Nephron progenitor cell (in vitro differentiated cells): ENCODE results near the gene NT5DC3.
"Not testable (repeated sequence)": the region's sequence is repeated elsewhere in the genome, so short reads cannot be mapped to it uniquely, and the experiment has no call there.

ENCODE experiments used
- DNase-seq: peaks from one replicate; pipeline ENCODE4 v3.0.0; 2021
- H3K27ac Mint-ChIP-seq: 2 replicates; pipeline ENCODE4 v1.8.0; 2021; ENCODE audit warnings: mild to moderate bottlenecking, moderate library complexity, mixed read lengths
- H3K27me3 Mint-ChIP-seq: 2 replicates; pipeline ENCODE4 v1.8.0; 2021; ENCODE audit warnings: mild to moderate bottlenecking, low read depth, mixed read lengths; ENCODE audit not compliant: poor library complexity
- H3K36me3 Mint-ChIP-seq: 2 replicates; pipeline ENCODE4 v1.8.0; 2021; ENCODE audit warnings: low read depth, mixed read lengths
- H3K4me1 Mint-ChIP-seq: 2 replicates; pipeline ENCODE4 v1.8.0; 2021; ENCODE audit warnings: mixed read lengths
- H3K4me3 Mint-ChIP-seq: 2 replicates; pipeline ENCODE4 v1.8.0; 2021; ENCODE audit warnings: mild to moderate bottlenecking, moderate library complexity, mixed read lengths
- H3K9me3 Mint-ChIP-seq: 2 replicates; pipeline ENCODE4 v1.8.0; 2021; ENCODE audit warnings: mild to moderate bottlenecking, moderate library complexity, mixed read lengths
- TF ChIP-seq, protein P1 (sequence below): fragments of 200-600 bp; sonication (generic); IDR thresholded peaks from 2 replicates; pipeline ENCODE4 v1.5.0; 2021; ENCODE audit warnings: antibody characterized with exemption

NT5DC3 gene

DNA sequence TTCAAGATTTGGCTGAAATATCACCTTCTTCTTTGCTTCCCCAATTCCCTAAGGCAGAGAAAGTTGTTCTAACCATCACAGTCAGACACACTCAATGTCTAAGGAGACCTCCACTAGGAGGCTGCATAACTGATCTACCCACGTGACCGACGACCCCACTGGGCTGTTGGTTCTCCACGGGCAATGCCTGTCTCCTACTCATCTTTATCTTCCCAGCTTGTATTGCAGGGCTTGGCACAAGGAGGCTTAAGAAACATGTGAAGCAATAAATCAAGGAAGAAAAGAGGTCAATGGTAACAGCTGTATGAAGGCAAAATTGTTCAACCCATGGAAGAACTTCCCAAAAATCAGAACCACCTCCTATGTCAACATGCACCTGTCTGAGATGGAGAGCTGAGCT, 27.1 kb downstream of the NT5DC3 start:
- H3K4me3 Mint-ChIP-seq, result no peak overlapping the region
- H3K36me3 Mint-ChIP-seq, result peaks cover 43% of the 10 kb centered on the region
- TF ChIP-seq, protein P1, sequence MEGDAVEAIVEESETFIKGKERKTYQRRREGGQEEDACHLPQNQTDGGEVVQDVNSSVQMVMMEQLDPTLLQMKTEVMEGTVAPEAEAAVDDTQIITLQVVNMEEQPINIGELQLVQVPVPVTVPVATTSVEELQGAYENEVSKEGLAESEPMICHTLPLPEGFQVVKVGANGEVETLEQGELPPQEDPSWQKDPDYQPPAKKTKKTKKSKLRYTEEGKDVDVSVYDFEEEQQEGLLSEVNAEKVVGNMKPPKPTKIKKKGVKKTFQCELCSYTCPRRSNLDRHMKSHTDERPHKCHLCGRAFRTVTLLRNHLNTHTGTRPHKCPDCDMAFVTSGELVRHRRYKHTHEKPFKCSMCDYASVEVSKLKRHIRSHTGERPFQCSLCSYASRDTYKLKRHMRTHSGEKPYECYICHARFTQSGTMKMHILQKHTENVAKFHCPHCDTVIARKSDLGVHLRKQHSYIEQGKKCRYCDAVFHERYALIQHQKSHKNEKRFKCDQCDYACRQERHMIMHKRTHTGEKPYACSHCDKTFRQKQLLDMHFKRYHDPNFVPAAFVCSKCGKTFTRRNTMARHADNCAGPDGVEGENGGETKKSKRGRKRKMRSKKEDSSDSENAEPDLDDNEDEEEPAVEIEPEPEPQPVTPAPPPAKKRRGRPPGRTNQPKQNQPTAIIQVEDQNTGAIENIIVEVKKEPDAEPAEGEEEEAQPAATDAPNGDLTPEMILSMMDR, result no peak
- H3K4me1 Mint-ChIP-seq, result peaks cover 11% of the 10 kb centered on the region
- H3K9me3 Mint-ChIP-seq, result no peaks in the 10 kb centered on the region
- H3K27ac Mint-ChIP-seq, result no peak overlapping the region
- H3K27me3 Mint-ChIP-seq, result peaks cover 6% of the 10 kb centered on the region
- no peak for DNase-seq

DNA sequence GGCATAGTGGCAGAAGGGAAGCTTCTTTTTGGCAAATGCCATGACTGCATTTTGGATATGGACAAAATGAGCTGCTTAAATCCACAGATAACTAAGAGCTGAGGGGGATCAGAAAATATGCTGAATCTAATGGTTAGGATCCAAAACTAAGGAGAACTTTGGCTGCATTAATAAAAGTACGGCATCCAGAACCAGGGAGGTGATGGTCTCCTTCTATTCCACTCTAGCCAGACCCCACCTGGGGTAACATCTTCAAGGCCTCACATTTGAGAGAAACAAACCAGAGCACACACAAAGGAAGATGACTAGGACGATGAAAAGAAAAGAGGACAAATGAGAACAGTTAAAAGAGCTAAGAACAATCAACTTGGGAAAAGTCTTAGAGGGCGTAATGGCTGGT, 27.6 kb downstream of the NT5DC3 start:
- Mint-ChIP-seq H3K4me1 (peaks cover 11% of the 10 kb centered on the region), H3K4me3 (no peak overlapping the region), H3K27ac (no peak overlapping the region), H3K9me3 (no peaks in the 10 kb centered on the region), H3K27me3 (peaks cover 6% of the 10 kb centered on the region), H3K36me3 (peaks cover 43% of the 10 kb centered on the region)
- TF ChIP-seq, protein P1, result no peak
- no peak for DNase-seq

DNA sequence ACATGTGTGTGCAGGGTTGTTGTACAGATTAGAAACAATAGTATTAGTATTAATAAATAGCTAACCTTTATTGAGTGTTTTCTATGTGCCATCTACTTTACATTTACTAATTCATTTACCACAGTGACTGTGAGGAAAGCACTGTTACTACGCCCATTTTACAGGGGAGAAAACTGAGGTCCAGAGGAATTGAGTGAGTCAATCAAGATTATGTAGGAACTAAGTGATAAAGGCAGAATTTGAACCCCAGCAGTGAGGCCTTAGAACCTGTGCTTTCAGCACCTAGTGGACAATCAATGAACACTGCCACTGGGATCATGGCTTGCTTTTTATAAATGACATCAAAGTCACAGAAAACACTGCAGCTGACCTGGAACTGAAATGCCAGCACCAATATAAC, 28.2 kb downstream of the NT5DC3 start:
- H3K9me3 Mint-ChIP-seq, result no peaks in the 10 kb centered on the region
- DNase-seq, result no peak
- no peak overlapping the region for H3K27ac Mint-ChIP-seq
- TF ChIP-seq, protein P1, result no peak
- peaks cover 6% of the 10 kb centered on the region for H3K27me3 Mint-ChIP-seq
- H3K36me3 Mint-ChIP-seq, result peaks cover 43% of the 10 kb centered on the region
- peaks cover 11% of the 10 kb centered on the region for H3K4me1 Mint-ChIP-seq
- no peak overlapping the region for H3K4me3 Mint-ChIP-seq

DNA sequence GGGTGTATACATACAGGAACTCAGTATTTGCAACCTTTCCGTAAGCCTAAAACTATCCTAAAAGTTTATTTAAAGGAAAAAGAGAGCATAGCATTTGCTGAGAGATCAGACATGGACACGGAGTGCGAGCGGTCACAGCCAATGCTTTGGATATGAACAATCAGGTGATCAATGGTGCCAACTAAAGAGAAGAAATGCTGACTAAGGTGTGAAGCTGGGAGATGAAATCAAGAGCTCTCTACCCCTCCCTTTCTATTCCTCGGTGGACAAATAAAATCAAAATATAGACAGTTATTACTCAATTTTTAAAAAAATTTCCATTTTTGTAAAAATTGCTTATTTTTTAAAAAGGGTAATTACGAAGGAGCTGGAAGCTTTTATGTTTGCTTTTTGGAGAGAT, 29.2 kb downstream of the NT5DC3 start:
- Mint-ChIP-seq H3K27ac (no peak overlapping the region), H3K4me3 (no peak overlapping the region)

DNA sequence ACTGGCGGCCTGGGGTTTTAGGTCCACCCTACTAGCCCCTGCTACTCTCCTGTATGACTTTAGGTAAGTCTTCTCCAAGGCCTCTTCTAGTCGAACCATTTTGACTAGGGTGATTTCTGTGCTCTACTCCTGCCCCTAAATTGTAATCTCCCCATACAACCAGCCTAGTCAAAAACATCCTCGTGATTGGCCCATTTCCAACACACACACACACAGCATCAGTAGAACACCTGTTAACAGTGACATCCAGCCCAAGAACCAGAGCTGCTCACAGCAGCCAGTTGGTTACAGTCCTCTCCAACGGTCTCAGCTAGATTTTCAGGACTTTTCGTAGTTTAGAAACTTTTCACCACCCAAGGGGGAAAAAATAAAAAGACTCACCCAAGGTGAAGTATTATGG, 30.9 kb downstream of the NT5DC3 start:
- H3K9me3 Mint-ChIP-seq, result no peaks in the 10 kb centered on the region
- H3K27ac Mint-ChIP-seq, result no peak overlapping the region
- TF ChIP-seq, protein P1, result no peak
- peaks cover 50% of the 10 kb centered on the region for H3K36me3 Mint-ChIP-seq
- H3K4me1 Mint-ChIP-seq, result peaks cover 24% of the 10 kb centered on the region
- peaks cover 6% of the 10 kb centered on the region for H3K27me3 Mint-ChIP-seq
- H3K4me3 Mint-ChIP-seq, result no peak overlapping the region
- DNase-seq, result no peak

More for the DNA sequence above, 29.2 kb downstream of the NT5DC3 start:
- DNase-seq, result no peak
- Mint-ChIP-seq H3K4me1 (peaks cover 16% of the 10 kb centered on the region), H3K27me3 (peaks cover 6% of the 10 kb centered on the region), H3K9me3 (no peaks in the 10 kb centered on the region), H3K36me3 (peaks cover 43% of the 10 kb centered on the region)
- TF ChIP-seq, protein P1, result no peak

DNA sequence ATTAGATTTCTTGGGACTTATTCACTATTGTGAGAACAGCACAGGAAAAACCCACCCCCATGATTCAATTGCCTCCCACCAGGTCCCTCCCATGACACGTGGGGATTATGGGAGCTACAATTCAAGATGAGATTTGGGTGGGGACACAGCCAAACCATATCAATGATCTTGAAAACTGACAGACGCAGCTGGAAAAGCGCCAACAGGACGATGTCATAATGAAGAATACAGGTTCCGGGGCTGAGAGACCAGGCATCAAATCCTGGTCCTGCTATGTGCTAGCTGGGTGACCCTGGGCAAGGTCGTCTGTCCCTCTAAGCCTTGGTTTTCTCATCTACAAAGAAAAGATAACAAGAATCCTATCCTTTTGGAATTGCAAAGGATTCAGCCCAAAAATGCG, 31.4 kb downstream of the NT5DC3 start:
- Mint-ChIP-seq H3K4me1 (peaks cover 26% of the 10 kb centered on the region), H3K36me3 (peaks cover 46% of the 10 kb centered on the region)
- H3K27me3 Mint-ChIP-seq, H3K27ac Mint-ChIP-seq, H3K4me3 Mint-ChIP-seq, DNase-seq, H3K9me3 Mint-ChIP-seq: not testable (repeated sequence)
